ENCODE results near the gene CRADD. TPM values are rescaled to one million over a fixed set of nuclear protein-coding genes. Genes with fewer than 3 reads are reported as not detected.

Gene CRADD
- total RNA-seq, 2 experiments from 2014 or later = 5.8 to 9.2 TPM

- Mint-ChIP-seq H3K4me1 (ENCODE audit: low read depth) (no peaks in the 10 kb centered on the region), H3K27ac (no peak overlapping the region), H3K36me3 (ENCODE audit: low read depth) (peaks cover 38% of the 10 kb centered on the region), H3K4me3 (no peak overlapping the region), H3K9me3 (peaks cover 7% of the 10 kb centered on the region), H3K27me3 (no peaks in the 10 kb centered on the region)
- no peak for DNase-seq
- no peak overlapping the region for H3K4me3 ChIP-seq (ENCODE audit: low read length)
- CTCF ChIA-PET = no interaction called here
- POLR2A ChIA-PET = no interaction called here
- H3K9me3 ChIP-seq (ENCODE audit: control insufficient read depth in 1 of 2, insufficient read depth in 1 of 2, low read length in 2 of 2) = peaks cover 5 to 9% of the 10 kb centered on the region in 2 experiments
- ATAC-seq (ENCODE audit: poor library complexity) = no peak
- H3K27me3 ChIP-seq (ENCODE audit: control insufficient read depth in 1 of 2, insufficient read depth in 2 of 2, low read length in 2 of 2) = no peaks in the 10 kb centered on the region
- no peaks in the 10 kb centered on the region for H3K36me3 ChIP-seq (ENCODE audit: insufficient read depth, low read length)
- H3K4me1 ChIP-seq (ENCODE audit: insufficient read depth, low read length) = no peaks in the 10 kb centered on the region
- intact Hi-C loops (cut with DNase I, micrococcal nuclease) = no loop called here
- TF ChIP-seq, protein P1, sequence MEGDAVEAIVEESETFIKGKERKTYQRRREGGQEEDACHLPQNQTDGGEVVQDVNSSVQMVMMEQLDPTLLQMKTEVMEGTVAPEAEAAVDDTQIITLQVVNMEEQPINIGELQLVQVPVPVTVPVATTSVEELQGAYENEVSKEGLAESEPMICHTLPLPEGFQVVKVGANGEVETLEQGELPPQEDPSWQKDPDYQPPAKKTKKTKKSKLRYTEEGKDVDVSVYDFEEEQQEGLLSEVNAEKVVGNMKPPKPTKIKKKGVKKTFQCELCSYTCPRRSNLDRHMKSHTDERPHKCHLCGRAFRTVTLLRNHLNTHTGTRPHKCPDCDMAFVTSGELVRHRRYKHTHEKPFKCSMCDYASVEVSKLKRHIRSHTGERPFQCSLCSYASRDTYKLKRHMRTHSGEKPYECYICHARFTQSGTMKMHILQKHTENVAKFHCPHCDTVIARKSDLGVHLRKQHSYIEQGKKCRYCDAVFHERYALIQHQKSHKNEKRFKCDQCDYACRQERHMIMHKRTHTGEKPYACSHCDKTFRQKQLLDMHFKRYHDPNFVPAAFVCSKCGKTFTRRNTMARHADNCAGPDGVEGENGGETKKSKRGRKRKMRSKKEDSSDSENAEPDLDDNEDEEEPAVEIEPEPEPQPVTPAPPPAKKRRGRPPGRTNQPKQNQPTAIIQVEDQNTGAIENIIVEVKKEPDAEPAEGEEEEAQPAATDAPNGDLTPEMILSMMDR (IDR thresholded peaks at IDR 0.05) = no peak
- no peak overlapping the region for H3K27ac ChIP-seq (ENCODE audit: low read depth in 1 of 2, low read length in 2 of 2)
Observed at GRCh38 chr12:93860668-93861373, 183.6 kb downstream of the CRADD start.

GRCh38 chr12:93862424-93862823 lies 185.2 kb downstream of the CRADD start:
- Mint-ChIP-seq H3K4me3 (no peak overlapping the region), H3K36me3 (ENCODE audit: low read depth) (peaks cover 47% of the 10 kb centered on the region), H3K27ac (no peak overlapping the region), H3K27me3 (no peaks in the 10 kb centered on the region), H3K4me1 (ENCODE audit: low read depth) (no peaks in the 10 kb centered on the region), H3K9me3 (peaks cover 17% of the 10 kb centered on the region)
- POLR2A ChIA-PET = no interaction called here
- CTCF ChIA-PET = no interaction called here
- no peaks in the 10 kb centered on the region for H3K27me3 ChIP-seq (ENCODE audit: control insufficient read depth in 1 of 2, insufficient read depth in 2 of 2, low read length in 2 of 2)
- H3K4me1 ChIP-seq (ENCODE audit: insufficient read depth, low read length) = no peaks in the 10 kb centered on the region
- ATAC-seq (ENCODE audit: poor library complexity) (no peak), DNase-seq (no peak)
- H3K4me3 ChIP-seq (ENCODE audit: low read length) = no peak overlapping the region
- no peaks in the 10 kb centered on the region for H3K36me3 ChIP-seq (ENCODE audit: insufficient read depth, low read length)
- intact Hi-C loops (cut with DNase I, micrococcal nuclease) = no loop called here
- peaks cover 5 to 20% of the 10 kb centered on the region in 2 experiments for H3K9me3 ChIP-seq (ENCODE audit: control insufficient read depth in 1 of 2, insufficient read depth in 1 of 2, low read length in 2 of 2)
- TF ChIP-seq, protein P1 (IDR thresholded peaks at IDR 0.05) = no peak
- H3K27ac ChIP-seq (ENCODE audit: low read depth in 1 of 2, low read length in 2 of 2) = no peak overlapping the region

GRCh38 chr12:93865751-93866150 lies 188.6 kb downstream of the CRADD start:
- peaks cover 60% of the 10 kb centered on the region for H3K36me3 Mint-ChIP-seq (ENCODE audit: low read depth)
- H3K9me3 Mint-ChIP-seq = peaks cover 34% of the 10 kb centered on the region
- no peaks in the 10 kb centered on the region for H3K4me1 ChIP-seq (ENCODE audit: insufficient read depth, low read length)
- intact Hi-C loops (cut with DNase I, micrococcal nuclease) = no loop called here
- CTCF ChIA-PET = no interaction called here
- ATAC-seq (ENCODE audit: poor library complexity) (no peak), DNase-seq (no peak)
- no peak overlapping the region for H3K4me3 ChIP-seq (ENCODE audit: low read length)
- H3K36me3 ChIP-seq (ENCODE audit: insufficient read depth, low read length) = no peaks in the 10 kb centered on the region
- POLR2A ChIA-PET = no interaction called here
- TF ChIP-seq, protein P1 (IDR thresholded peaks at IDR 0.05) = no peak
- no peak overlapping the region for H3K27ac Mint-ChIP-seq
- no peak overlapping the region for H3K4me3 Mint-ChIP-seq
- H3K27ac ChIP-seq (ENCODE audit: low read depth in 1 of 2, low read length in 2 of 2) = no peak overlapping the region
- peaks cover 9 to 44% of the 10 kb centered on the region in 2 experiments for H3K9me3 ChIP-seq (ENCODE audit: control insufficient read depth in 1 of 2, insufficient read depth in 1 of 2, low read length in 2 of 2)
- H3K27me3 ChIP-seq (ENCODE audit: control insufficient read depth in 1 of 2, insufficient read depth in 2 of 2, low read length in 2 of 2) = no peaks in the 10 kb centered on the region
- no peaks in the 10 kb centered on the region for H3K4me1 Mint-ChIP-seq (ENCODE audit: low read depth)
- no peaks in the 10 kb centered on the region for H3K27me3 Mint-ChIP-seq

Measured in CD4-positive, alpha-beta T cell (primary cell).